Measurements from ENCODE around the gene PARP14. TPM values are rescaled to one million over a fixed set of nuclear protein-coding genes. Genes with fewer than 3 reads are reported as not detected.

The PARP14 gene
- total RNA-seq, 1 donor from 2014 or later, result 20.7 TPM

- Mint-ChIP-seq H3K4me3 (no peak overlapping the region), H3K4me1 (ENCODE audit: unreplicated experiment) (no peaks in the 10 kb centered on the region), H3K9me3 (no peaks in the 10 kb centered on the region), H3K36me3 (peaks cover 32% of the 10 kb centered on the region), H3K27me3 (no peaks in the 10 kb centered on the region), H3K27ac (no peak overlapping the region)
- DNase-seq (ENCODE audit: extremely low spot score, unreplicated experiment), result no peak
- TF ChIP-seq CTCF (conservative IDR thresholded peaks at IDR 0.05), result no peak
These were observed 38.8 kb downstream of the PARP14 start for GRCh38 chr3:122719273-122719921.

GRCh38 chr3:122725106-122725505 lies 44.5 kb downstream of the PARP14 start:
- H3K9me3 Mint-ChIP-seq, result no peaks in the 10 kb centered on the region
- H3K4me3 Mint-ChIP-seq, result no peak overlapping the region
- H3K27me3 Mint-ChIP-seq, result no peaks in the 10 kb centered on the region
- no peak overlapping the region for H3K27ac Mint-ChIP-seq
- TF ChIP-seq CTCF (conservative IDR thresholded peaks at IDR 0.05), result no peak
- DNase-seq (ENCODE audit: extremely low spot score, unreplicated experiment), result no peak
- peaks cover 11% of the 10 kb centered on the region for H3K36me3 Mint-ChIP-seq
- no peaks in the 10 kb centered on the region for H3K4me1 Mint-ChIP-seq (ENCODE audit: unreplicated experiment)

- Mint-ChIP-seq H3K27me3 (no peaks in the 10 kb centered on the region), H3K36me3 (peaks cover 16% of the 10 kb centered on the region), H3K4me3 (no peak overlapping the region), H3K27ac (no peak overlapping the region), H3K4me1 (ENCODE audit: unreplicated experiment) (no peaks in the 10 kb centered on the region), H3K9me3 (no peaks in the 10 kb centered on the region)
- DNase-seq (ENCODE audit: extremely low spot score, unreplicated experiment), result no peak
- no peak for TF ChIP-seq CTCF (conservative IDR thresholded peaks at IDR 0.05)
These were observed 46.7 kb downstream of the PARP14 start for GRCh38 chr3:122727294-122727693.

- H3K27me3 Mint-ChIP-seq, result no peaks in the 10 kb centered on the region
- TF ChIP-seq CTCF (conservative IDR thresholded peaks at IDR 0.05), result no peak
- H3K4me3 Mint-ChIP-seq, result no peak overlapping the region
- DNase-seq (ENCODE audit: extremely low spot score, unreplicated experiment), result no peak
- H3K9me3 Mint-ChIP-seq, result no peaks in the 10 kb centered on the region
- no peak overlapping the region for H3K27ac Mint-ChIP-seq
- peaks cover 20% of the 10 kb centered on the region for H3K36me3 Mint-ChIP-seq
- H3K4me1 Mint-ChIP-seq (ENCODE audit: unreplicated experiment), result no peaks in the 10 kb centered on the region
These were observed 47.1 kb downstream of the PARP14 start for GRCh38 chr3:122727766-122728165.

- DNase-seq (ENCODE audit: extremely low spot score, unreplicated experiment), result no peak
- Mint-ChIP-seq H3K4me1 (ENCODE audit: unreplicated experiment) (no peaks in the 10 kb centered on the region), H3K27ac (no peak overlapping the region), H3K27me3 (no peaks in the 10 kb centered on the region), H3K9me3 (no peaks in the 10 kb centered on the region), H3K4me3 (no peak overlapping the region), H3K36me3 (peaks cover 21% of the 10 kb centered on the region)
- TF ChIP-seq CTCF (conservative IDR thresholded peaks at IDR 0.05), result no peak
These were observed 47.5 kb downstream of the PARP14 start for GRCh38 chr3:122728186-122728585.
